H9 (cell line): ENCODE data around the gene MTA1. TPM values are rescaled to one million over a fixed set of nuclear protein-coding genes. Genes with fewer than 3 reads are reported as not detected.

Source experiments
- DNase-seq: peaks from one replicate; pipeline ENCODE4 v3.0.0-alpha.2; 2017
- H2AFZ ChIP-seq: one replicate; pipeline ENCODE4 v1.6.1; 2013; ENCODE audit warnings: mild to moderate bottlenecking, low read length, control low read depth, moderate library complexity
- H2AK5ac ChIP-seq: 2 replicates; pipeline ENCODE4 v1.6.1; 2013; ENCODE audit warnings: low read length, control low read depth, mixed read lengths; ENCODE audit not compliant: insufficient read length
- H2BK120ac ChIP-seq: one replicate; pipeline ENCODE4 v1.6.1; 2013; ENCODE audit warnings: low read depth, mild to moderate bottlenecking, low read length, control low read depth, inconsistent platforms; ENCODE audit not compliant: poor library complexity, severe bottlenecking
- H2BK12ac ChIP-seq: 2 replicates; pipeline ENCODE4 v1.6.1; 2013; ENCODE audit warnings: low read length, control low read depth, mixed read lengths, low read depth; ENCODE audit not compliant: insufficient read length
- H2BK15ac ChIP-seq: 2 replicates; pipeline ENCODE4 v1.6.1; 2013; ENCODE audit warnings: low read depth, low read length, control low read depth
- H2BK20ac ChIP-seq: one replicate; pipeline ENCODE4 v1.6.1; 2013; ENCODE audit warnings: low read depth, mild to moderate bottlenecking, low read length, control low read depth, inconsistent platforms; ENCODE audit not compliant: poor library complexity, severe bottlenecking
- H2BK5ac ChIP-seq: 2 replicates; pipeline ENCODE4 v1.6.1; 2013; ENCODE audit warnings: low read length, control low read depth, mixed read lengths; ENCODE audit not compliant: insufficient read length
- H3K14ac ChIP-seq: 2 replicates; pipeline ENCODE4 v1.6.1; 2013; ENCODE audit warnings: low read length, control low read depth; ENCODE audit not compliant: insufficient read depth
- H3K18ac ChIP-seq: 2 replicates; pipeline ENCODE4 v1.6.1; 2013; ENCODE audit warnings: low read depth, mild to moderate bottlenecking, mixed read lengths, low read length, control low read depth; ENCODE audit not compliant: insufficient read length
- H3K23ac ChIP-seq: 2 replicates; pipeline ENCODE4 v1.6.1; 2013; ENCODE audit warnings: low read length, control low read depth, mixed read lengths, low read depth; ENCODE audit not compliant: insufficient read length
- H3K23me2 ChIP-seq: 2 replicates; pipeline ENCODE4 v1.6.1; 2013; ENCODE audit warnings: low read depth, mild to moderate bottlenecking, mixed read lengths, low read length, control low read depth; ENCODE audit not compliant: insufficient read length, poor library complexity, severe bottlenecking
- H3K27ac ChIP-seq: 2 replicates; pipeline ENCODE4 v1.5.1; 2013; ENCODE audit warnings: low read length, control low read depth, mixed read lengths, low read depth; ENCODE audit not compliant: insufficient read length
- H3K27me3 ChIP-seq: 2 replicates; pipeline ENCODE4 v1.6.1; 2013; ENCODE audit warnings: low read length, control low read depth, inconsistent platforms; ENCODE audit not compliant: insufficient read depth
- H3K4ac ChIP-seq: 2 replicates; pipeline ENCODE4 v1.6.1; 2013; ENCODE audit warnings: low read depth, mild to moderate bottlenecking, control low read depth, inconsistent platforms, low read length, moderate library complexity
- H3K4me1 ChIP-seq: 2 replicates; pipeline ENCODE4 v1.6.1; 2013; ENCODE audit warnings: low read length, control low read depth, inconsistent platforms; ENCODE audit not compliant: insufficient read depth
- H3K4me2 ChIP-seq: 2 replicates; pipeline ENCODE4 v1.6.1; 2013; ENCODE audit warnings: low read length, control low read depth, mixed read lengths; ENCODE audit not compliant: insufficient read length, insufficient read depth
- H3K56ac ChIP-seq: 2 replicates; pipeline ENCODE4 v1.6.1; 2013; ENCODE audit warnings: low read depth, mild to moderate bottlenecking, mixed read lengths, low read length, control low read depth; ENCODE audit not compliant: insufficient read length
- H3K79me1 ChIP-seq: 2 replicates; pipeline ENCODE4 v1.6.1; 2013; ENCODE audit warnings: low read depth, mild to moderate bottlenecking, moderate library complexity, low read length, control low read depth, inconsistent platforms; ENCODE audit not compliant: insufficient read depth, poor library complexity, severe bottlenecking
- H3K79me2 ChIP-seq: 2 replicates; pipeline ENCODE4 v1.6.1; 2013; ENCODE audit warnings: low read length, control low read depth, inconsistent platforms; ENCODE audit not compliant: insufficient read depth
- H3K9ac ChIP-seq: 2 replicates; pipeline ENCODE4 v1.6.1; 2013; ENCODE audit warnings: low read length, control low read depth, mixed read lengths; ENCODE audit not compliant: insufficient read length; ENCODE audit errors: extremely low read depth
- H3K9me3 ChIP-seq: one replicate; pipeline ENCODE4 v1.6.1; 2013; ENCODE audit warnings: low read depth, low read length, inconsistent platforms; ENCODE audit not compliant: control insufficient read depth
- H3T11ph ChIP-seq: one replicate; pipeline ENCODE4 v1.6.1; 2013; ENCODE audit warnings: mild to moderate bottlenecking, low read length, control low read depth, inconsistent platforms
- H4K20me1 ChIP-seq: one replicate; pipeline ENCODE4 v1.6.1; 2013; ENCODE audit not compliant: control insufficient read depth, insufficient read length, insufficient read depth
- H4K5ac ChIP-seq: 2 replicates; pipeline ENCODE4 v1.6.1; 2013; ENCODE audit warnings: low read depth, mild to moderate bottlenecking, mixed read lengths, low read length, control low read depth; ENCODE audit not compliant: insufficient read length
- H4K8ac ChIP-seq: replicated peaks from 2 replicates; pipeline ENCODE4 v1.6.1; 2013; ENCODE audit warnings: low read length, control low read depth, mixed read lengths, low read depth; ENCODE audit not compliant: insufficient read length
- H4K91ac ChIP-seq: 2 replicates; pipeline ENCODE4 v1.6.1; 2013; ENCODE audit warnings: low read depth, mild to moderate bottlenecking, moderate library complexity, mixed read lengths, low read length, control low read depth; ENCODE audit not compliant: insufficient read length
- H3K27ac Mint-ChIP-seq, 3 experiments: 2 replicates in 2 of 3; 3 replicates in 1 of 3; pipeline ENCODE4 v1.8.0; 2020 to 2021; ENCODE audit warnings: mixed read lengths in 3 of 3, mild to moderate bottlenecking in 1 of 3, moderate library complexity in 1 of 3
- H3K27me3 Mint-ChIP-seq: 2 replicates; pipeline ENCODE4 v1.8.0; 2021; ENCODE audit warnings: low read depth, mild to moderate bottlenecking, moderate library complexity, mixed read lengths
- H3K36me3 Mint-ChIP-seq, 3 experiments: 2 replicates in 2 of 3; 3 replicates in 1 of 3; pipeline ENCODE4 v1.8.0; 2020 to 2021; ENCODE audit warnings: low read depth in 3 of 3, mixed read lengths in 3 of 3; ENCODE audit not compliant: insufficient read depth in 1 of 3
- H3K4me1 Mint-ChIP-seq, 2 experiments: 2 replicates each; pipeline ENCODE4 v1.8.0; 2020; ENCODE audit warnings: mixed read lengths in 2 of 2
- H3K4me3 Mint-ChIP-seq, 2 experiments: 2 replicates in 1 of 2; 3 replicates in 1 of 2; pipeline ENCODE4 v1.8.0; 2020 to 2021; ENCODE audit warnings: mild to moderate bottlenecking in 2 of 2, mixed read lengths in 2 of 2, moderate library complexity in 1 of 2
- H3K9me3 Mint-ChIP-seq, 2 experiments: 2 replicates in 1 of 2; 3 replicates in 1 of 2; pipeline ENCODE4 v1.8.0; 2020; ENCODE audit warnings: mild to moderate bottlenecking in 2 of 2, mixed read lengths in 2 of 2, moderate library complexity in 1 of 2
- CTCF ChIP-seq: fragments of 200-600 bp; sonication (generic); conservative IDR thresholded peaks from 3 replicates; pipeline ENCODE4 v1.8.0; 2021; ENCODE audit warnings: antibody characterized with exemption, mild to moderate bottlenecking
- WGBS: extraction: QIAGEN DNeasy Blood & Tissue Kit; methylation state at CpG from one replicate; pipeline ENCODE4 v1.1.7; 2013; ENCODE audit warnings: missing lambda C conversion rate, low lambda C conversion rate, mixed read lengths; ENCODE audit not compliant: insufficient read length; ENCODE audit errors: extremely low coverage; 5-methylcytosine and 5-hydroxymethylcytosine counted together
- total RNA-seq: library from RNA; stranded (reverse); gene quantifications from 2 replicates; pipeline ENCODE4 v1.2.1, GENCODE V29; 2021

MTA1 gene
- total RNA-seq, 1 experiment from 2014 or later = 230 TPM

GRCh38 chr14:105484069-105484996 is 64.7 kb downstream of the MTA1 start:
- Histone ChIP-seq H4K20me1 (no peaks in the 10 kb centered on the region), H3K14ac (0 out of 2 replicates have a peak overlapping the region, but pooled peaks have one; percentile 16), H4K5ac (no peak overlapping the region), H2AFZ (no peak overlapping the region), H3K18ac (peak overlapping the region; percentile 10), H3K4ac (no peak overlapping the region; the same call in 1 of the 2 replicates), H3K79me2 (no peaks in the 10 kb centered on the region), H4K8ac (no peak overlapping the region), H3K23ac (no peak overlapping the region), H2BK120ac (no peak overlapping the region), H2BK12ac (no peak overlapping the region), H3K4me2 (no peak overlapping the region), H2BK15ac (no peak overlapping the region), H3K79me1 (no peaks in the 10 kb centered on the region), H3T11ph (no peak overlapping the region), H2AK5ac (no peak overlapping the region), H3K4me1 (no peaks in the 10 kb centered on the region), H3K27me3 (peaks cover 40% of the 10 kb centered on the region), H3K9ac (no peak overlapping the region), H3K9me3 (no peaks in the 10 kb centered on the region), H2BK20ac (no peak overlapping the region), H3K56ac (no peak overlapping the region), H2BK5ac (no peak overlapping the region), H4K91ac (peak overlapping the region; percentile 86), H3K27ac (no peak overlapping the region), H3K23me2 (peaks cover 7% of the 10 kb centered on the region)
- H3K9me3 Mint-ChIP-seq = no peaks in the 10 kb centered on the region
- peaks cover 12 to 29% of the 10 kb centered on the region in 2 experiments for H3K4me1 Mint-ChIP-seq
- H3K27me3 Mint-ChIP-seq = peaks cover 91% of the 10 kb centered on the region
- TF ChIP-seq CTCF = no peak
- H3K4me3 Mint-ChIP-seq = peak overlapping the region in 1 of 2 experiments; percentile 11; a peak in 1 of 5 replicates
- DNase-seq = no peak
- H3K36me3 Mint-ChIP-seq = no peaks in the 10 kb centered on the region
- H3K27ac Mint-ChIP-seq = no peak overlapping the region
- no CpG with 5 or more reads among the region's 20 CpGs for WGBS
